ENCODE results near the gene MRPS33. TPM values are rescaled to one million over a fixed set of nuclear protein-coding genes. Genes with fewer than 3 reads are reported as not detected.

MRPS33 gene
- total and polyA plus RNA-seq, 2 donors (not counting 3 experiments of a cell fraction or from before 2014, with no cell fraction given) = 13.5 to 34.1 TPM

- H3K27me3 ChIP-seq (ENCODE audit: control insufficient read depth in 2 of 2, insufficient read depth in 2 of 2, low read length in 2 of 2) = no peaks in the 10 kb centered on the region
- no peaks in the 10 kb centered on the region for H3K36me3 ChIP-seq (ENCODE audit: control insufficient read depth in 2 of 2, extremely low read depth in 1 of 2, insufficient read depth in 2 of 2, low read length in 2 of 2)
- FAIRE-seq (no peak), DNase-seq (ENCODE audit: low read depth, low spot score) (no peak)
- no peak overlapping the region for H3K4me2 ChIP-seq (ENCODE audit: insufficient read depth, low read length)
- no peak overlapping the region for H3K27ac ChIP-seq (ENCODE audit: insufficient read depth, low read depth, low read length)
- H3K4me1 ChIP-seq (ENCODE audit: control insufficient read depth, extremely low read depth, insufficient read depth, low read length) = no peaks in the 10 kb centered on the region
- ChIA-PET POLR2A (no interaction called here), CTCF (no interaction called here)
- intact Hi-C loops (cut with micrococcal nuclease) = no loop called here
- no peaks in the 10 kb centered on the region for H3K79me2 ChIP-seq (ENCODE audit: control insufficient read depth, insufficient read depth, low read length)
- no peaks in the 10 kb centered on the region for H3K9me1 ChIP-seq (replicated peaks; ENCODE audit: control insufficient read depth, extremely low read depth, insufficient read depth, low read length)
- dilution Hi-C loops (cut with MboI; ENCODE audit: extremely low pct_ligation_motif_present, low sequenced_read_pairs) = no loop called here
- TF ChIP-seq FOS (IDR thresholded peaks at IDR 0.05; ENCODE audit: borderline replicate concordance, insufficient read depth, low read length) (no peak), JUN (IDR thresholded peaks at IDR 0.05; ENCODE audit: borderline replicate concordance, insufficient read depth, insufficient read length, low read depth) (no peak), POLR2A (IDR thresholded peaks at IDR 0.05; ENCODE audit: low read depth, low read length) (no peak), EZH2 (IDR thresholded peaks at IDR 0.05; ENCODE audit: borderline replicate concordance, low read depth, low read length, severe bottlenecking) (no peak), GATA2 (IDR thresholded peaks at IDR 0.05; ENCODE audit: insufficient read depth, insufficient read length, low read depth, low read length) (no peak), POLR2AphosphoS5 (IDR thresholded peaks at IDR 0.05; ENCODE audit: insufficient read depth, low read depth, low read length) (no peak), MYC (IDR thresholded peaks at IDR 0.05; ENCODE audit: low read depth, low read length) (no peak)
- TF ChIP-seq, protein P1, sequence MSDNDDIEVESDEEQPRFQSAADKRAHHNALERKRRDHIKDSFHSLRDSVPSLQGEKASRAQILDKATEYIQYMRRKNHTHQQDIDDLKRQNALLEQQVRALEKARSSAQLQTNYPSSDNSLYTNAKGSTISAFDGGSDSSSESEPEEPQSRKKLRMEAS (IDR thresholded peaks at IDR 0.05; ENCODE audit: insufficient read depth, insufficient read length) = no peak
- TF ChIP-seq, protein P2, sequence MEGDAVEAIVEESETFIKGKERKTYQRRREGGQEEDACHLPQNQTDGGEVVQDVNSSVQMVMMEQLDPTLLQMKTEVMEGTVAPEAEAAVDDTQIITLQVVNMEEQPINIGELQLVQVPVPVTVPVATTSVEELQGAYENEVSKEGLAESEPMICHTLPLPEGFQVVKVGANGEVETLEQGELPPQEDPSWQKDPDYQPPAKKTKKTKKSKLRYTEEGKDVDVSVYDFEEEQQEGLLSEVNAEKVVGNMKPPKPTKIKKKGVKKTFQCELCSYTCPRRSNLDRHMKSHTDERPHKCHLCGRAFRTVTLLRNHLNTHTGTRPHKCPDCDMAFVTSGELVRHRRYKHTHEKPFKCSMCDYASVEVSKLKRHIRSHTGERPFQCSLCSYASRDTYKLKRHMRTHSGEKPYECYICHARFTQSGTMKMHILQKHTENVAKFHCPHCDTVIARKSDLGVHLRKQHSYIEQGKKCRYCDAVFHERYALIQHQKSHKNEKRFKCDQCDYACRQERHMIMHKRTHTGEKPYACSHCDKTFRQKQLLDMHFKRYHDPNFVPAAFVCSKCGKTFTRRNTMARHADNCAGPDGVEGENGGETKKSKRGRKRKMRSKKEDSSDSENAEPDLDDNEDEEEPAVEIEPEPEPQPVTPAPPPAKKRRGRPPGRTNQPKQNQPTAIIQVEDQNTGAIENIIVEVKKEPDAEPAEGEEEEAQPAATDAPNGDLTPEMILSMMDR (IDR thresholded peaks at IDR 0.05; ENCODE audit: extremely low read depth in 1 of 2, insufficient read depth in 1 of 2, low read depth in 1 of 2, low read length in 2 of 2) = no peak
- no peak overlapping the region for H2AFZ ChIP-seq (ENCODE audit: low read depth, low read length)
- no peaks in the 10 kb centered on the region for H4K20me1 ChIP-seq (replicated peaks; ENCODE audit: control insufficient read depth, extremely low read depth, insufficient read depth, low read length)
- H3K9ac ChIP-seq (replicated peaks; ENCODE audit: extremely low read depth, insufficient read depth, low read length) = no peak overlapping the region
- no TSS peak for BruUV-seq (replicated peaks)
- H3K4me3 ChIP-seq (replicated peaks in 1 of 3; ENCODE audit: insufficient read depth in 1 of 3, low read depth in 1 of 3, low read length in 3 of 3) = no peak overlapping the region
- H3K9me3 ChIP-seq (replicated peaks; ENCODE audit: control insufficient read depth, insufficient read depth, low read length) = no peaks in the 10 kb centered on the region
Observed at GRCh38 chr7:140989068-140989467, 25.7 kb downstream of the MRPS33 start.

All from endothelial cell of umbilical vein (primary cell).